GM12878 (cell line): Measurements from ENCODE around the gene CD53. TPM values are rescaled to one million over a fixed set of nuclear protein-coding genes. Genes with fewer than 3 reads are reported as not detected.

ENCODE experiments used
- ATAC-seq: fragments of 200-7000 bp; cut with Tn5 transposase; 3 replicates; pipeline ENCODE4 v1.9.1; 2020; ENCODE audit warnings: mild to moderate bottlenecking, moderate library complexity
- BruUV-seq: library from RNA; stranded (reverse); fragments of 400-500 nt; replicated peaks from 2 replicates; lab custom pipeline; 2021; lab: Mats Ljungman, UMichigan
- CTCF ChIA-PET: fragments of 300-600 bp; sonication (Branson Sonifier 250); formaldehyde crosslinking; extraction: SDS; loops from one replicate; lab custom pipeline; 2021; ENCODE audit warnings: inconsistent platforms; lab: Yijun Ruan, JAX
- POLR2A ChIA-PET: fragments of 350-600 bp; formaldehyde crosslinking; extraction: SDS; loops from one replicate; lab custom pipeline; 2021; ENCODE audit warnings: inconsistent platforms; lab: Charles Lee
- RAD21 ChIA-PET: fragments of 300-600 bp; sonication (Branson Sonifier 250); formaldehyde crosslinking; loops from one replicate; lab custom pipeline; 2023; ENCODE audit warnings: antibody characterized with exemption; ENCODE audit not compliant: unreplicated experiment; lab: Charles Lee
- SMC1A ChIA-PET: fragments of 300-600 bp; sonication (Branson Sonifier 250); formaldehyde crosslinking; loops from one replicate; lab custom pipeline; 2023; ENCODE audit not compliant: unreplicated experiment, uncharacterized antibody; lab: Charles Lee
- DNase-seq: peaks from one replicate; pipeline ENCODE4 v3.0.0-alpha.2; 2011; ENCODE audit warnings: low read depth, low spot score
- FAIRE-seq: peaks from 3 replicates; lab custom pipeline; 2011; peaks lifted over from hg19 to GRCh38; lab: Jason Lieb, UNC
- H2AFZ ChIP-seq: 2 replicates; pipeline ENCODE4 v1.6.0; 2011; ENCODE audit warnings: low read depth, low read length, control low read depth; ENCODE audit not compliant: control insufficient read depth
- H3K27ac ChIP-seq: 2 replicates; pipeline ENCODE4 v1.5.1; 2011; ENCODE audit warnings: control low read depth; ENCODE audit not compliant: control insufficient read depth, insufficient read depth
- H3K27me3 ChIP-seq, 2 experiments: replicated peaks in 1 of 2; 2 replicates each; pipeline versions ENCODE4 v1.6.0 to v1.6.1; 2011; ENCODE audit warnings: low read length in 1 of 2; ENCODE audit not compliant: control insufficient read depth in 2 of 2, insufficient read depth in 2 of 2
- H3K36me3 ChIP-seq, 2 experiments: 2 replicates each; pipeline ENCODE4 v1.5.1; 2011; ENCODE audit warnings: low read length in 1 of 2; ENCODE audit not compliant: control insufficient read depth in 2 of 2, insufficient read depth in 2 of 2
- H3K4me1 ChIP-seq: 2 replicates; pipeline ENCODE4 v1.6.1; 2011; ENCODE audit warnings: mild to moderate bottlenecking, low read length, moderate library complexity, mixed read lengths; ENCODE audit not compliant: control insufficient read depth, insufficient read depth
- H3K4me2 ChIP-seq: 2 replicates; pipeline ENCODE4 v1.6.0; 2011; ENCODE audit warnings: control low read depth; ENCODE audit not compliant: control insufficient read depth, insufficient read depth
- H3K4me3 ChIP-seq: fragments of 200-600 bp; sonication (generic); 2 replicates; pipeline ENCODE4 v1.5.1; 2016
- H3K79me2 ChIP-seq: 2 replicates; pipeline ENCODE4 v1.6.0; 2011; ENCODE audit warnings: low read length; ENCODE audit not compliant: control insufficient read depth, insufficient read depth
- H3K9ac ChIP-seq: 2 replicates; pipeline ENCODE4 v1.8.0; 2011; ENCODE audit warnings: low read length, control low read depth, mixed read lengths; ENCODE audit not compliant: control insufficient read depth, insufficient read depth
- H3K9me3 ChIP-seq: replicated peaks from 3 replicates; pipeline ENCODE4 v1.5.1; 2011; ENCODE audit warnings: mild to moderate bottlenecking, low read length; ENCODE audit not compliant: control insufficient read depth, insufficient read depth
- H4K20me1 ChIP-seq: 2 replicates; pipeline ENCODE4 v1.6.0; 2011; ENCODE audit not compliant: control insufficient read depth, insufficient read depth
- ATF2 ChIP-seq: IDR thresholded peaks from 2 replicates; pipeline ENCODE4 v1.6.1; 2012; ENCODE audit warnings: low read length, inconsistent platforms
- BCL11A ChIP-seq: IDR thresholded peaks from 2 replicates; pipeline ENCODE4 v1.6.1; 2011; ENCODE audit warnings: low read depth, low read length
- MYC ChIP-seq: IDR thresholded peaks from 2 replicates; pipeline ENCODE4 v1.6.1; 2011; ENCODE audit warnings: mild to moderate bottlenecking, low read length, moderate library complexity, inconsistent platforms; ENCODE audit not compliant: insufficient read depth, insufficient replicate concordance, insufficient read length, severe bottlenecking
- NFYA ChIP-seq: IDR thresholded peaks from 2 replicates; pipeline ENCODE4 v1.6.1; 2011; ENCODE audit warnings: low read depth, mild to moderate bottlenecking, low read length, improper control_type of control experiment, borderline replicate concordance
- POLR2AphosphoS5 ChIP-seq: IDR thresholded peaks from 2 replicates; pipeline ENCODE4 v1.6.1; 2011; ENCODE audit warnings: mild to moderate bottlenecking, low read length, inconsistent platforms
- SREBF2 ChIP-seq: IDR thresholded peaks from 2 replicates; pipeline ENCODE4 v1.6.1; 2012; ENCODE audit warnings: mild to moderate bottlenecking, low read length
- TCF7 ChIP-seq: IDR thresholded peaks from 2 replicates; pipeline ENCODE4 v1.6.1; 2014; ENCODE audit warnings: antibody characterized with exemption, borderline replicate concordance
- ZNF592 ChIP-seq: fragments of 450-650 bp; IDR thresholded peaks from 2 replicates; pipeline ENCODE4 v1.6.1; 2017; ENCODE audit warnings: mild to moderate bottlenecking, moderate library complexity
- ZSCAN29 ChIP-seq: fragments of 450-650 bp; IDR thresholded peaks from 2 replicates; pipeline ENCODE4 v1.6.1; 2017; ENCODE audit warnings: mild to moderate bottlenecking, moderate library complexity
- WGBS: methylation state at CpG from one replicate; pipeline ENCODE4 v1.1.6; 2016; ENCODE audit warnings: low lambda C conversion rate; ENCODE audit not compliant: insufficient replicate concordance, insufficient coverage; ENCODE audit errors: missing lambda C conversion rate; 5-methylcytosine and 5-hydroxymethylcytosine counted together
- in situ Hi-C: fragments of 300-500 bp; cut with MboI; formaldehyde crosslinking; loops from 9 replicates; pipeline ENCODE4 v1.14.3; 2018; ENCODE audit warnings: mixed read lengths
- intact Hi-C: fragments of 100-400 bp; cut with micrococcal nuclease; formaldehyde crosslinking; loops from one replicate; pipeline ENCODE4 v1.14.2; 2022; ENCODE audit not compliant: unreplicated experiment
- polyA plus RNA-seq, 11 experiments: library from polyadenylated mRNA; depleted of rRNA in 4 of 11; unstranded in 6 of 11; stranded (reverse) in 5 of 11; fragments of >200 nt; fragmentation: Nextera tagmentation in 4 of 11; fragmentation: Illumina TruSeq in 1 of 11; extraction: Ambion mirVana in 4 of 11; extraction: Trizol in 1 of 11; gene quantifications; 1 replicate in 1 of 11; 2 replicates in 10 of 11; pipeline versions ENCODE4 v1.2.1 to v1.2.3, GENCODE V29; 2011 to 2016; ENCODE audit warnings: inconsistent platforms in 2 of 11, missing spikeins in 2 of 11, low read depth in 1 of 11
- total RNA-seq, 4 experiments: library from RNA; depleted of rRNA in 3 of 4; stranded (reverse); fragments of >200 nt in 3 of 4; fragmentation: Illumina TruSeq in 1 of 4; extraction: Trizol in 1 of 4; gene quantifications; 2 replicates each; pipeline versions ENCODE4 v1.2.1 to v1.2.3, GENCODE V29; 2013 to 2021

CD53 gene
- total and polyA plus RNA-seq, 10 of the 15 experiments (the other 5 are each of a cell fraction or from before 2014, with no cell fraction given), result 350 to 1,389 (median 538) TPM

- in situ Hi-C loops (no loop called here), intact Hi-C loops (no loop called here)
- CTCF ChIA-PET, result no interaction called here
- Histone ChIP-seq H3K9me3 (peaks cover 2% of the 10 kb centered on the region; the same call in 2 of the 3 replicates), H3K4me1 (peaks cover 5% of the 10 kb centered on the region; the same call in 1 of the 2 replicates), H3K9ac (no peak overlapping the region), H3K36me3 (no peaks in the 10 kb centered on the region), H3K4me3 (no peak overlapping the region), H3K79me2 (no peaks in the 10 kb centered on the region), H3K4me2 (peak overlapping the region; percentile 70), H4K20me1 (no peaks in the 10 kb centered on the region), H3K27me3 (no peaks in the 10 kb centered on the region), H3K27ac (peak overlapping the region; percentile 57; the same call in 1 of the 2 replicates), H2AFZ (no peak overlapping the region; the same call in 1 of the 2 replicates)
- 73% methylated on average over 2 of the region's 2 CpGs for WGBS
- no peak for DNase-seq
- no peak for TF ChIP-seq SREBF2
- TF ChIP-seq MYC, result no peak
- no peak for TF ChIP-seq BCL11A
- no peak for TF ChIP-seq NFYA
- no peak for TF ChIP-seq POLR2AphosphoS5
- no peak for TF ChIP-seq ZNF592
- TF ChIP-seq ZSCAN29, result no peak
- TF ChIP-seq ATF2, result no peak
- no peak for TF ChIP-seq TCF7
- no peak for FAIRE-seq
- BruUV-seq, result no TSS peak
- no peak for ATAC-seq
- POLR2A ChIA-PET, result no interaction called here
- SMC1A ChIA-PET, result interaction anchor here (1.6 kb wide), 1 partner anchor 44 kb away, joined by 4 read pairs; no protein-coding TSS in a partner anchor
- RAD21 ChIA-PET, result no interaction called here
Measured at GRCh38 chr1:110916274-110916668, 43.3 kb downstream of the CD53 start.
